NCI-H2171 treated with DMSO at 0.1 percent for 48 hours (cell line): ENCODE results near the gene MECR.
"Not testable (repeated sequence)": the region's sequence is repeated elsewhere in the genome, so short reads cannot be mapped to it uniquely, and the experiment has no call there.

ENCODE experiments used
- DNase-seq: peaks from one replicate; lab custom pipeline; 2025; lab: John Stamatoyannopoulos, UW

Gene MECR

GRCh38 chr1:29169976-29170375, 60.8 kb downstream of the MECR start:
- DNase-seq, result no peak

- DNase-seq, result no peak
Observed at GRCh38 chr1:29167904-29168303, 62.8 kb downstream of the MECR start.

- no peak for DNase-seq
Observed at GRCh38 chr1:29166291-29166878, 64.3 kb downstream of the MECR start.

- DNase-seq, result no peak
Observed at GRCh38 chr1:29164588-29164987, 66.1 kb downstream of the MECR start.

- no peak for DNase-seq
Observed at GRCh38 chr1:29162476-29163138, 68.1 kb downstream of the MECR start.

- DNase-seq, result no peak
Observed at GRCh38 chr1:29162025-29162424, 68.7 kb downstream of the MECR start.

GRCh38 chr1:29159773-29160172, 71.0 kb downstream of the MECR start:
- no peak for DNase-seq

GRCh38 chr1:29157269-29157601, 73.5 kb downstream of the MECR start:
- no peak for DNase-seq

- no peak for DNase-seq
Observed at GRCh38 chr1:29156543-29157268, 74.0 kb downstream of the MECR start.

GRCh38 chr1:29152046-29152805, 78.5 kb downstream of the MECR start:
- no peak for DNase-seq

- not testable (repeated sequence) for DNase-seq
Observed at GRCh38 chr1:29150346-29150745, 80.4 kb downstream of the MECR start.

- no peak for DNase-seq
Observed at GRCh38 chr1:29148656-29149491, 81.9 kb downstream of the MECR start.

GRCh38 chr1:29145739-29146437, 84.8 kb downstream of the MECR start:
- DNase-seq, result no peak

GRCh38 chr1:29144178-29144577, 86.6 kb downstream of the MECR start:
- no peak for DNase-seq

- DNase-seq, result no peak
Observed at GRCh38 chr1:29142714-29143113, 88.0 kb downstream of the MECR start.
